GM10248 (cell line): Measurements from ENCODE around the gene NR2F1-AS1.

ENCODE experiments used
- CTCF ChIA-PET: fragments of 300-600 bp; sonication (Branson Sonifier 250); formaldehyde crosslinking; extraction: SDS; loops from one replicate; lab custom pipeline; 2021; ENCODE audit warnings: antibody characterized with exemption; lab: Yijun Ruan, JAX
- POLR2A ChIA-PET: fragments of 350-650 bp; sonication (Branson Sonifier 250); formaldehyde crosslinking; extraction: SDS; loops from one replicate; lab custom pipeline; 2020; ENCODE audit warnings: antibody characterized with exemption; lab: Yijun Ruan, JAX
- DNase-seq: peaks from one replicate; pipeline ENCODE4 v3.0.0; 2012; ENCODE audit errors: extremely low spot score
- TF ChIP-seq, protein P1 (sequence below): IDR thresholded peaks from 2 replicates; pipeline ENCODE4 v1.5.1; 2012; ENCODE audit warnings: mild to moderate bottlenecking, low read depth; ENCODE audit errors: extremely low read depth, missing control alignments, control extremely low read depth

Gene NR2F1-AS1

DNA sequence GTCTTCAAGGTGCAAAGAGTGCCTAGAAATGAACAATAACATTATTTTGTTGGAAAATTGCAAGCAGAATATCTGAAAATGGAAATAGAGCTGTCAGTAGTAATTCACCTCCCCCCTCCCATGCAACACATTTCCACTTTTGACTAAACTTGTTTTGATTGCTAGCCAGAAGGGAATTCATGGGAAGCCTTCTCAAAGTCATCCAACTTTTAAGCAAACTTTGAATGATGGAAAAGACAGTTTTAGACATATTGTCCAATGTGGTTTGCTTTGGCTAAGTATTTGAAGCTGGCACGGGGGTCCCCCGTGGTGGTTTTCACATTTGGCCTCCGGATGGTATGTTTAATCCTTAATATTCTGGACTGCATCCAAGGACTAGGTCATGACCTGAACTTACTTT is 9.5 kb upstream of the NR2F1-AS1 start:
- DNase-seq: no peak
- ChIA-PET CTCF (interaction anchor here (1.2 kb wide), 1 partner anchor 17 kb away, joined by 5 read pairs; no protein-coding TSS in a partner anchor), POLR2A (no interaction called here)
- TF ChIP-seq, protein P1, sequence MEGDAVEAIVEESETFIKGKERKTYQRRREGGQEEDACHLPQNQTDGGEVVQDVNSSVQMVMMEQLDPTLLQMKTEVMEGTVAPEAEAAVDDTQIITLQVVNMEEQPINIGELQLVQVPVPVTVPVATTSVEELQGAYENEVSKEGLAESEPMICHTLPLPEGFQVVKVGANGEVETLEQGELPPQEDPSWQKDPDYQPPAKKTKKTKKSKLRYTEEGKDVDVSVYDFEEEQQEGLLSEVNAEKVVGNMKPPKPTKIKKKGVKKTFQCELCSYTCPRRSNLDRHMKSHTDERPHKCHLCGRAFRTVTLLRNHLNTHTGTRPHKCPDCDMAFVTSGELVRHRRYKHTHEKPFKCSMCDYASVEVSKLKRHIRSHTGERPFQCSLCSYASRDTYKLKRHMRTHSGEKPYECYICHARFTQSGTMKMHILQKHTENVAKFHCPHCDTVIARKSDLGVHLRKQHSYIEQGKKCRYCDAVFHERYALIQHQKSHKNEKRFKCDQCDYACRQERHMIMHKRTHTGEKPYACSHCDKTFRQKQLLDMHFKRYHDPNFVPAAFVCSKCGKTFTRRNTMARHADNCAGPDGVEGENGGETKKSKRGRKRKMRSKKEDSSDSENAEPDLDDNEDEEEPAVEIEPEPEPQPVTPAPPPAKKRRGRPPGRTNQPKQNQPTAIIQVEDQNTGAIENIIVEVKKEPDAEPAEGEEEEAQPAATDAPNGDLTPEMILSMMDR: no peak

DNA sequence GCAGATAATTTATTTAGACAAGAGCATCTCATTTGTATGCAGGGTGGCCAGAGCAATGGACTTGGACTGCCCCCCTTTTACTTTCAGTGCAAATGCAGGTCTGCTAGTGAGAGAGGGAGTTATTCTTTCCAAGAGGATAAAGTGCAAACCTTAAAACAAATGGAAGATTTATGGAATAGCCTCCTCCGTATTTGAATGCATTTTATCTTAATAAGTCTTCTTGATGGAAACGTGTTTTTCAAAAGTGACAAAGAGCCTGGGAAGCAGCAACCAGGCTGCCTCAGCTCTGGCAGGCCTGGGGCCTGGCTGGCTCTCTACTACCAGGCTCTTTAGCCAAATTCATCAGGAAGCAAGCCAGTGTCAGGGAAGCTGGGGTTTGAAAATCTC is 8.8 kb upstream of the NR2F1-AS1 start:
- POLR2A ChIA-PET: no interaction called here
- TF ChIP-seq, protein P1: no peak
- CTCF ChIA-PET: interaction anchor here (1.2 kb wide), 1 partner anchor 18 kb away, joined by 5 read pairs; no protein-coding TSS in a partner anchor
- DNase-seq: no peak

DNA sequence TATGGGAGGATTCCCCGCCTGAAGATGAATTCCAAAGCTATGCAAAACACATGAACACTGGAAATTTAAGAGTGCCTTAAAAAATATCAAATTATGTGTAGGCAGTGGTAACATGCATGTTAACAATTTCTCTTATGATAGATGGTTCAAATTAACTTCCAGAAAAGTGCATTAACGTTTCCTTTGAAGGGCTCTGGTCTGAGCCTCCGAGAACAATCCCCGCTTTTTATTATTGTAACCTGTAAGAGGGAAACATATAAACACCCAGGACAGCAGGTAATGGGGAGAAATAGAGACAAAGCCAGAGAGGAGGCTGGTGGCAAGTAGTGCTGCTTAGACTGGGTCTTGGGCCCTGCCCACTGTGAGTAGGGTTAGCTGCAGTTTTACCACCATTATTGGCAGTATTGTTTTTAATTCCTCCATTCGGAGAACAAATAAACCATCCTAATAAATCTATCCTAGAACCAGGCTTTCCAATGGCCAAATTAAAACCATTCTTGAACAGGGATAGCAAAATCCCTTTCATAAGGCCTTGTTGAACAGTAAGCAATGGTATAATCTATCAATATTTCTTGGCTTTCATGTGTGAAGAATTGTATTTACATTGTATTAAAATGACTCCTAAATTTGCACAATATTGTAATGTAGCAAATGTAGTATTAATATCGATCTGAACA is 8.3 kb upstream of the NR2F1-AS1 start:
- TF ChIP-seq, protein P1: no peak
- CTCF ChIA-PET: no interaction called here
- no peak for DNase-seq
- POLR2A ChIA-PET: no interaction called here

DNA sequence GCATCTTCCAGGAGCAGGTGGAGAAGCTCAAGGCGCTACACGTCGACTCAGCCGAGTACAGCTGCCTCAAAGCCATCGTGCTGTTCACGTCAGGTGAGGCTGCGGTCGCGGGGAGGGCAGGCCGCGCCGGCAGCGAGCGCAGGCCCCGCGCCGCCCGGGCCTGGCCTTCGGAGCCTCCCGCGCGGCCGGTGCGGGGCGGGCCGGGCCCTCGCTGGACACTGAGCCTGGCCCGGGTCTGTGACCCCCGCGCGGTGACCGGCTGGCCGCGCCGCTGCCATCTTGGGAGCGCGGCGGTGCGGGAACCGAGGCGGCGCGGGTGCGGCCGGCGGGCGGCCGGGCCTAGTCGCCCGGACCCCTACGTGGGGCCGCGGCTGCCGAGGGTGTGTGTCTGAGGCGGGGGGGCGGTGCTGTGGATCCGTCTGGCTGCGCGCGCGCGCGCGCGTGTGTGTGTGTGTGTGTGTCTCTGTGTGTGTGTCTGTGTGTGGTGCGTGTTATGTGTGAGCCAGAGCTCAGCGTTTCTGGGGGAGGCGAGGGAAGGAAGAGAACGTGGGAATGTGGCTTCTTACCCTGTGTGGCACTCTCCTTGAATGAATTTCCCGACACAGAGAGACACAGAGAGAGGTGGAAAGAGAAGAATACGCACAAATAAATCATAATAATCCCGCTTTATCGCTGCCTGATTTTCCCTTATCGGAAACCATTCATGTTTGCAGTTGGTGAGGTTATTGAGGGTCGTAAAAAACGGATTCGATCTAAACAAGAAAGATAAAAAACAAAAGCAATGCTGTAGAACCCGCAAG is 7.5 kb upstream of the NR2F1-AS1 start:
- POLR2A ChIA-PET: no interaction called here
- CTCF ChIA-PET: interaction anchor here (1.3 to 1.8 kb wide), 2 partner anchors 12 to 19 kb away, joined by 6 read pairs; no protein-coding TSS in a partner anchor
- DNase-seq: no peak
- TF ChIP-seq, protein P1: no peak

DNA sequence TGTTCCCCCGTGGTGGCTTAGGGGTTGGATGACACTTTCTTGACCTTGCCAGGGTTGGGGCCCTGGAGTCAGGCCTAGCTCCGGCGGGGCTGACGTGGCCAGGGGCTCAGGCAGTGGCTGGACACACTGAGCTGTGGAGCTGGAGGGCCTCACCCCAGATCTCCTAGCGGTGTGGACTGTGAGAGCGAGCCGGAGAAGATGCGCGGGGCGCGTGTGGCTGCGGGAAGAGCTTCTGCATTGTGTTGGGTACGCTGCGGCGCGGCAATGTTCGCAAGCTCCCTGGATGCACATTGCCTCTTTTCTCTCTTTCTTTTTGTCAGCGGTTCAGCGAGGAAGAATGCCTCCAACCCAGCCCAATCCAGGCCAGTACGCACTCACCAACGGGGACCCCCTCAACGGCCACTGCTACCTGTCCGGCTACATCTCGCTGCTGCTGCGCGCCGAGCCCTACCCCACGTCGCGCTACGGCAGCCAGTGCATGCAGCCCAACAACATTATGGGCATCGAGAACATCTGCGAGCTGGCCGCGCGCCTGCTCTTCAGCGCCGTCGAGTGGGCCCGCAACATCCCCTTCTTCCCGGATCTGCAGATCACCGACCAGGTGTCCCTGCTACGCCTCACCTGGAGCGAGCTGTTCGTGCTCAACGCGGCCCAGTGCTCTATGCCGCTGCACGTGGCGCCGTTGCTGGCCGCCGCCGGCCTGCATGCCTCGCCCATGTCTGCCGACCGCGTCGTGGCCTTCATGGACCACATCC is 6.8 kb upstream of the NR2F1-AS1 start:
- ChIA-PET CTCF (interaction anchor here (1.3 to 1.8 kb wide), 4 partner anchors 10 to 213 kb away, joined by 4 to 7 read pairs (median 6); no protein-coding TSS in a partner anchor), POLR2A (no interaction called here)
- TF ChIP-seq, protein P1: no peak
- DNase-seq: no peak
